Gastrocnemius medialis (tissue), 4 donors: ENCODE measurements around the gene DMD. TPM values are rescaled to one million over a fixed set of nuclear protein-coding genes. Genes with fewer than 3 reads are reported as not detected.

Experiments
- ATAC-seq, 2 donors: fragments of 150-250 bp; one replicate each; pipeline ENCODE4 v1.9.1; 2016
- DNase-seq, 2 donors: peaks; one replicate each; pipeline ENCODE4 v3.0.0-alpha.2; 2019
- H3K27ac ChIP-seq, 4 donors: fragments of 200-600 bp; sonication (generic); 1 replicate in 1 of 4; 2 replicates in 3 of 4; pipeline ENCODE4 v1.5.1; 2016 to 2018; ENCODE audit warnings: mild to moderate bottlenecking in 2 of 4, moderate library complexity in 1 of 4
- H3K27me3 ChIP-seq, 3 donors: fragments of 200-600 bp; sonication (generic) in 2 of 3; 1 replicate in 1 of 3; 2 replicates in 2 of 3; pipeline versions ENCODE4 v1.5.1 to v1.6.0; 2016 to 2019; ENCODE audit warnings: mild to moderate bottlenecking in 1 of 3, moderate library complexity in 1 of 3
- H3K36me3 ChIP-seq, 2 donors: fragments of 200-600 bp; sonication (generic) in 1 of 2; one replicate each; pipeline ENCODE4 v1.5.1; 2017 to 2018
- H3K4me1 ChIP-seq, 2 donors: fragments of 200-600 bp; sonication (generic) in 1 of 2; one replicate each; pipeline ENCODE4 v1.5.1; 2016 to 2017; ENCODE audit warnings: mild to moderate bottlenecking in 2 of 2
- H3K4me3 ChIP-seq, 4 donors: fragments of 200-600 bp; sonication (generic) in 3 of 4; 1 replicate in 1 of 4; 2 replicates in 3 of 4; pipeline ENCODE4 v1.5.1; 2016 to 2019; ENCODE audit warnings: mild to moderate bottlenecking in 2 of 4
- H3K9me3 ChIP-seq, 3 donors: fragments of 200-600 bp; sonication (generic) in 2 of 3; 1 replicate in 1 of 3; 2 replicates in 2 of 3; pipeline ENCODE4 v1.5.1; 2016 to 2019
- POLR2A ChIP-seq, 2 donors: fragments of 450-650 bp; IDR thresholded peaks; one replicate each; pipeline ENCODE4 v1.6.1; 2017; ENCODE audit warnings: antibody characterized with exemption in 2 of 2, mild to moderate bottlenecking in 2 of 2, moderate library complexity in 2 of 2
- in situ Hi-C, 4 donors: fragments of 200-750 bp; cut with MboI; loops; one replicate each; pipeline versions ENCODE4 v1.15.0 to v1.8.0; 2017; ENCODE audit warnings: low sequenced_read_pairs in 4 of 4
- intact Hi-C: fragments of 100-400 bp; cut with DNase I; formaldehyde crosslinking; loops from one replicate; pipeline ENCODE4 v1.15.1; 2023; ENCODE audit warnings: low total_unique reads
- total RNA-seq, 4 donors: library from RNA; depleted of rRNA; stranded (reverse); fragments of >200 nt; gene quantifications; one replicate each; pipeline versions ENCODE4 v1.1.0 to v1.2.3, GENCODE V29; 2016
- TF ChIP-seq, protein P1 (sequence below), 5 experiments: fragments of 450-650 bp in 3 of 5; fragments of 200-600 bp in 2 of 5; sonication (generic) in 2 of 5; IDR thresholded peaks in 4 of 5; conservative IDR thresholded peaks in 1 of 5; 1 replicate in 4 of 5; 2 replicates in 1 of 5; pipeline ENCODE4 v1.5.1; 2016 to 2019; ENCODE audit warnings: antibody characterized with exemption in 5 of 5, mild to moderate bottlenecking in 3 of 5, moderate library complexity in 3 of 5

DMD gene
- total RNA-seq, 4 donors from 2014 or later: 53.5 to 201 (median 98.9) TPM

DNA sequence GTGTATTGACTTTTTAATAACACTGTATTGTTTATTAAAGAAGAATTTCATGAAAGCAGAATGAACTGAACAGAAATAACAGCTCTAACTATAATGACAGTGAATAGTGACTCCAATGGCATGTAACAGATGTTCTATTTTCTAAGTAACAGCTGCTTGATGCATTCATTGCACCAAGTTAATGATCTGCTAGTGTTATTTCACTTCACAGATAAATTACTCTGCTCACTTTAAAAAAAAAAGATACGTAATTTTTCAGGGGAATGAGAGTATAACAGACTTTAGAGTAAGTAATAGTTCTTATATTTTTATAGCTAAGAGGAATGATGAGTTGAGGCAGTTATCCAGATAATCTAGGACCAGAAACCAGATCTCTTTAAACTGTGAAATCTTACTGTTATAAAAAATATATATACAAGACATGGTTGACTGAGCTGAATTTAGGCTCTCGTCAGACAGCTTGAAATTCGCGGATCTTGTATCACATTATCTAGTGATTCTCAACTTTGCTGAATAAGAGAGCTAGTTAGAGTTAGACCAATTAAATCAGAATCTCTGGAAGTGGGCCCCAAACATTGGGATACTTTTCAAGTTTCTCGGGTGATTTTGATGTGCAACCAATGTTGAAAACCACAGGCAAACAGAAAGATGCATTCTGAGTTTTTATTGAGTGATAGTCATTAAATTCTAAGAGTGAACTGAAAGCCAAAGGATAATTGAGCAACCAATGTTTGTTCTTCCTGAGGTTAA is 840.7 kb downstream of the DMD start:
- in situ Hi-C loops: no loop called here

DNA sequence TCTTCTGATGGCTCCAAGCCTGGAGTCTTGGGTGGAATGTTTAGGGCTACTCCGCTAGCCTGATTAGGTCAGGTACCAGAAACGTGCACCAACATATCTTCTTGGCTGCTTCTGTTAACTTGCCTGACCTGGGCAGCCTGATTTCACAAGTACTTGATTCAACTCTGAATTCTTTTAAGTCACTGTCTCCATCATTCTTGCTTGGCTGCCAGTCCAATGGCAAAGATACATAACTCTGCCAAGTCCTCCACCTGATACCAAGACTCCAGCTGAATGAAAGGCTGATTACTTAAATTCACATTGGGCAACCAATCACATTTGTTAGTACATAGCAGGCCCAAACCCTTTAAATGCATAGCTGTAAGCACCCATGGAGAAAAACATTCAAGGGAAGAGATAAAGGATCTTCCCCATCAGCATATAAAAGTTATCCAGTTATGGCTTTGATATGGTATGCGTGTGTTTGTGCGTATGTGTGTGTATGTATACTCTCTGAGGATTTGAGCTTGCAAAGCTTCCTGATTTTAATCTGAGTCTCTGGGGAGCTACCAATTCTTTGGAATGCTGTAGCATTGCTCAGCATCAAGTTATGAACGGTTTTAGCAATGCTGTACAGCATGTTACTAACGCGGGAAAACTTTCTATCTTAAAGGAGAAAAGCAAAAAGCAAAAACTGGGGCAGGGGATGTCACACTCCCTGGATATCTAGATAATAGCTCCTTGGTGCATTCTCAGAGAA is 917.2 kb downstream of the DMD start:
- Histone ChIP-seq H3K27ac (no peak overlapping the region), H3K4me1 (no peaks in the 10 kb centered on the region), H3K27me3 (no peaks in the 10 kb centered on the region), H3K9me3 (no peaks in the 10 kb centered on the region), H3K4me3 (no peak overlapping the region), H3K36me3 (no peaks in the 10 kb centered on the region)
- peak in 1 of 2 donors; percentile 44 for DNase-seq
- intact Hi-C loops: no loop called here
- peak in 1 of 2 donors; percentile 90 for ATAC-seq
- TF ChIP-seq POLR2A (IDR thresholded peaks at IDR 0.05): no peak
- TF ChIP-seq, protein P1, sequence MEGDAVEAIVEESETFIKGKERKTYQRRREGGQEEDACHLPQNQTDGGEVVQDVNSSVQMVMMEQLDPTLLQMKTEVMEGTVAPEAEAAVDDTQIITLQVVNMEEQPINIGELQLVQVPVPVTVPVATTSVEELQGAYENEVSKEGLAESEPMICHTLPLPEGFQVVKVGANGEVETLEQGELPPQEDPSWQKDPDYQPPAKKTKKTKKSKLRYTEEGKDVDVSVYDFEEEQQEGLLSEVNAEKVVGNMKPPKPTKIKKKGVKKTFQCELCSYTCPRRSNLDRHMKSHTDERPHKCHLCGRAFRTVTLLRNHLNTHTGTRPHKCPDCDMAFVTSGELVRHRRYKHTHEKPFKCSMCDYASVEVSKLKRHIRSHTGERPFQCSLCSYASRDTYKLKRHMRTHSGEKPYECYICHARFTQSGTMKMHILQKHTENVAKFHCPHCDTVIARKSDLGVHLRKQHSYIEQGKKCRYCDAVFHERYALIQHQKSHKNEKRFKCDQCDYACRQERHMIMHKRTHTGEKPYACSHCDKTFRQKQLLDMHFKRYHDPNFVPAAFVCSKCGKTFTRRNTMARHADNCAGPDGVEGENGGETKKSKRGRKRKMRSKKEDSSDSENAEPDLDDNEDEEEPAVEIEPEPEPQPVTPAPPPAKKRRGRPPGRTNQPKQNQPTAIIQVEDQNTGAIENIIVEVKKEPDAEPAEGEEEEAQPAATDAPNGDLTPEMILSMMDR (IDR thresholded peaks at IDR 0.05 in 4 of 5, conservative IDR thresholded peaks at IDR 0.05 in 1 of 5): no peak
- in situ Hi-C loops: no loop called here

More for the DNA sequence above, 840.7 kb downstream of the DMD start:
- H3K27ac ChIP-seq: no peak overlapping the region
- no peak for TF ChIP-seq POLR2A (IDR thresholded peaks at IDR 0.05)
- TF ChIP-seq, protein P1 (IDR thresholded peaks at IDR 0.05 in 4 of 5, conservative IDR thresholded peaks at IDR 0.05 in 1 of 5): no peak
- H3K4me1 ChIP-seq: no peaks in the 10 kb centered on the region
- ATAC-seq: no peak
- intact Hi-C loops: no loop called here
- DNase-seq: no peak
- H3K36me3 ChIP-seq: no peaks in the 10 kb centered on the region
- no peaks in the 10 kb centered on the region for H3K27me3 ChIP-seq
- no peak overlapping the region for H3K4me3 ChIP-seq
- H3K9me3 ChIP-seq: no peaks in the 10 kb centered on the region

DNA sequence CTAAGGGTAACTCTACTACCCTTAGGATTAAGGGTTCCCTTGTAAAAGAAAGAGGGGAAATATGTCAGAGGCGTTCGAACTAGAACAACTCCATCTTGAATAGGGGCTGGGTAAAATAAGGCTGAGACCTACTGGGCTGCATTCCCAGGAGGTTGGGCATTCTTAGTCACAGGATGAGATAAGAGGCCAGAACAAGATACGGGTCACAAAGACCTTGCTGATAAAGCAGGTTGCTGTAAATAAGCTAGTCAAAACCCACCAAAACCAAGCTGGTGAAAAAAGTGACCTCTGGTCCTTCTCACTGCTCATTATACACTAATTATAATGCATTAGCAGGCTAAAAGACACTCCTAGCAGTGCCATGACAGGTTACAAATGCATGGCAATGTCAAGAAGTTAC is 922.0 kb downstream of the DMD start:
- DNase-seq: no peak
- Histone ChIP-seq H3K27me3 (no peaks in the 10 kb centered on the region), H3K4me3 (no peak overlapping the region), H3K27ac (peak overlapping the region in 1 of 4 donors; percentile 18), H3K9me3 (no peaks in the 10 kb centered on the region), H3K36me3 (no peaks in the 10 kb centered on the region), H3K4me1 (no peaks in the 10 kb centered on the region)
- in situ Hi-C loops (no loop called here), intact Hi-C loops (no loop called here)
- ATAC-seq: no peak
- TF ChIP-seq, protein P1 (IDR thresholded peaks at IDR 0.05 in 4 of 5, conservative IDR thresholded peaks at IDR 0.05 in 1 of 5): no peak
- no peak for TF ChIP-seq POLR2A (IDR thresholded peaks at IDR 0.05)

DNA sequence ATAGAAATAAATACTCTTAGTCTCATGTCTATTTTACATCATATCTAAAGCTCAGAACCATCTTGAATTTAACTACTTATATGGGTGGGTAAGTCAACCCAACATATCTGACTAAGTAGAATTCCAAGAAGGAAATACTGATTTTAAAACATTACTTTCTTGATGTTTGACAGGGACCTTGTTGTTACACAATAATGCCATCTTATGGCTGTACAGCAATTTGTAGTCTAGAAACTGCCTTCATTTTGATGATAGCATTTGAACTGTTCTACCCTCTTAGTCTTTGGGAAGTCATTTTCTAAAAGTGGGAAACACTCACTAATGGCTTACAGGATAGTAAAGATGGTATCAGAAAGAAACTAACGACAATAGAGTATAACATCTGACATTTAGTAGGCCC is 929.5 kb downstream of the DMD start:
- H3K4me3 ChIP-seq: no peak overlapping the region
- intact Hi-C loops: no loop called here
- in situ Hi-C loops: no loop called here
- no peak overlapping the region for H3K27ac ChIP-seq
- ATAC-seq (no peak), DNase-seq (no peak)
- H3K27me3 ChIP-seq: no peaks in the 10 kb centered on the region
- H3K9me3 ChIP-seq: no peaks in the 10 kb centered on the region
- no peaks in the 10 kb centered on the region for H3K4me1 ChIP-seq
- TF ChIP-seq, protein P1 (IDR thresholded peaks at IDR 0.05 in 4 of 5, conservative IDR thresholded peaks at IDR 0.05 in 1 of 5): no peak
- no peak for TF ChIP-seq POLR2A (IDR thresholded peaks at IDR 0.05)
- no peaks in the 10 kb centered on the region for H3K36me3 ChIP-seq
